ENCODE data around the gene NTN5. TPM values are rescaled to one million over a fixed set of nuclear protein-coding genes. Genes with fewer than 3 reads are reported as not detected.
"Not testable (repeated sequence)": the region's sequence is repeated elsewhere in the genome, so short reads cannot be mapped to it uniquely, and the experiment has no call there.

The NTN5 gene
- total RNA-seq, 1 donor from 2014 or later = 0.11 TPM

GRCh38 chr19:48718711-48719231, 46.0 kb upstream of the NTN5 start:
- no peak for TF ChIP-seq CTCF (IDR thresholded peaks at IDR 0.05; ENCODE audit: borderline replicate concordance)
- peaks cover 84% of the 10 kb centered on the region for H3K4me1 ChIP-seq
- peaks cover 7% of the 10 kb centered on the region for H3K36me3 ChIP-seq
- no peaks in the 10 kb centered on the region for H3K9me3 ChIP-seq (replicated peaks)
- H3K27ac ChIP-seq (replicated peaks) = peak overlapping the region; percentile 90
- no peaks in the 10 kb centered on the region for H3K27me3 ChIP-seq (ENCODE audit: low read depth)
- no peak for DNase-seq
- intact Hi-C loops (cut with micrococcal nuclease) = no loop called here
- peak overlapping the region; percentile 64 for H3K4me3 ChIP-seq

GRCh38 chr19:48718106-48718505, 45.3 kb upstream of the NTN5 start:
- Histone ChIP-seq H3K4me1 (peaks cover 84% of the 10 kb centered on the region), H3K27ac (replicated peaks) (peak overlapping the region; percentile 90)
- H3K27me3 ChIP-seq (ENCODE audit: low read depth); H3K4me3 ChIP-seq; H3K9me3 ChIP-seq (replicated peaks); DNase-seq; H3K36me3 ChIP-seq; intact Hi-C loops (cut with micrococcal nuclease): not testable (repeated sequence)

GRCh38 chr19:48716562-48717291, 43.9 kb upstream of the NTN5 start:
- H3K4me3 ChIP-seq = peak overlapping the region; percentile 77
- H3K27ac ChIP-seq (replicated peaks) = peak overlapping the region; percentile 90
- H3K4me1 ChIP-seq = peaks cover 80% of the 10 kb centered on the region
- intact Hi-C loops (cut with micrococcal nuclease) = no loop called here
- DNase-seq = peak; percentile 66
- TF ChIP-seq CTCF (IDR thresholded peaks at IDR 0.05; ENCODE audit: borderline replicate concordance) = no peak
- H3K36me3 ChIP-seq = peaks cover 3% of the 10 kb centered on the region
- no peaks in the 10 kb centered on the region for H3K27me3 ChIP-seq (ENCODE audit: low read depth)
- no peaks in the 10 kb centered on the region for H3K9me3 ChIP-seq (replicated peaks)

- peak overlapping the region; percentile 90 for H3K27ac ChIP-seq (replicated peaks)
- no peak for DNase-seq
- intact Hi-C loops (cut with micrococcal nuclease) = no loop called here
- H3K27me3 ChIP-seq (ENCODE audit: low read depth) = no peaks in the 10 kb centered on the region
- no peaks in the 10 kb centered on the region for H3K36me3 ChIP-seq
- no peak for TF ChIP-seq CTCF (IDR thresholded peaks at IDR 0.05; ENCODE audit: borderline replicate concordance)
- peak overlapping the region; percentile 77 for H3K4me3 ChIP-seq
- H3K4me1 ChIP-seq = peaks cover 74% of the 10 kb centered on the region
- H3K9me3 ChIP-seq (replicated peaks) = peaks cover 6% of the 10 kb centered on the region
These were observed 42.9 kb upstream of the NTN5 start for GRCh38 chr19:48715681-48716171.

- TF ChIP-seq CTCF (IDR thresholded peaks at IDR 0.05; ENCODE audit: borderline replicate concordance) = no peak
- Histone ChIP-seq H3K36me3 (no peaks in the 10 kb centered on the region), H3K4me3 (peak overlapping the region; percentile 77), H3K27ac (replicated peaks) (peak overlapping the region; percentile 90), H3K4me1 (peaks cover 69% of the 10 kb centered on the region), H3K27me3 (ENCODE audit: low read depth) (no peaks in the 10 kb centered on the region), H3K9me3 (replicated peaks) (peaks cover 6% of the 10 kb centered on the region)
- DNase-seq = no peak
- intact Hi-C loops (cut with micrococcal nuclease) = no loop called here
These were observed 42.2 kb upstream of the NTN5 start for GRCh38 chr19:48714759-48715675.

Measured in left ventricle myocardium inferior (tissue), 1 donor.